SHP77 treated with DMSO at 0.1 percent for 48 hours (cell line): ENCODE results near the gene FANCD2.
"Not testable (repeated sequence)": the region's sequence is repeated elsewhere in the genome, so short reads cannot be mapped to it uniquely, and the experiment has no call there.

Experiments used
- DNase-seq: peaks from one replicate; lab custom pipeline; 2025; lab: John Stamatoyannopoulos, UW

The FANCD2 gene

DNA sequence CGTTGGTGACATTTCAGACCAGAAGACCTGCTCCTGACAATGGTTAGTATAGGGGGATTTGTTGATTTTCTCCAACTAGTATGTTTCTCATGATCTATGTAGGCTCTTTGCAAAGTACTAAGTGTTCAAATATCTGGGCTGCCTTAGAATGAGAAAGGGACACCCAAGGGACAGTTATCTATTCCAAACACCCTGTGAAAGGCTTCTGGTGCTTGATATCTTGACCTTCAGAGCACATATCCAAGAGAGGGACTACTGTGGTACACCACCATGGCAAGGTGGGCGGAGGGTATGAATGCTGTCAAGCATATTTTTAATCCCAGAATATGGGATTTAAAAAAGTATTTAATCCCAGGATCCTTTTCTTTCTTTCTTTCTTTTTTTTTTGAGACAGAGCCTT lies 80.7 kb downstream of the FANCD2 start:
- DNase-seq: no peak

DNA sequence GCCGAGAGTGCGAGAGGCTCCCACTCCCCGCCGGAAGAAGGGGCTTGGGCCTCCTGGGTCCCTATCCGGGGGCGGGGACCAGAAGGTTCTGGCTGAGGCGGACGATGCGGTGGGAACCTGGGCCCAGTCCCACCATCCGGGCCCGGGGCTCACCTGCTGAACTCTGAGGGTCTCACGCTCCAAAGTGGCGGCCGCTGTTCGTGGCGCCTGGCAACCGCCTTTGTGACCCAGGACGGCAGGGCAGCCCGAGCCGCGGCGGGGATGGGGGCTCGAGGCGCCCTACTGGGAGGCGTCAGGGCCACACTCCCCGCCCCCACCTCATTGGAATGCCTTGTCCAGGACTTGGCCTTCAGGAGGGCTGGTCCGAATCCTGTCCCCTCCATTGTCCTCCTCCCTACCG lies 81.9 kb downstream of the FANCD2 start, which contains the start of gene FANCD2OS:
Gene FANCD2OS (minus strand): TSS at position 165 of the 400 bp plus-strand sequence. CDS start 3,481 bp downstream, outside the sequence.
- no peak for DNase-seq

DNA sequence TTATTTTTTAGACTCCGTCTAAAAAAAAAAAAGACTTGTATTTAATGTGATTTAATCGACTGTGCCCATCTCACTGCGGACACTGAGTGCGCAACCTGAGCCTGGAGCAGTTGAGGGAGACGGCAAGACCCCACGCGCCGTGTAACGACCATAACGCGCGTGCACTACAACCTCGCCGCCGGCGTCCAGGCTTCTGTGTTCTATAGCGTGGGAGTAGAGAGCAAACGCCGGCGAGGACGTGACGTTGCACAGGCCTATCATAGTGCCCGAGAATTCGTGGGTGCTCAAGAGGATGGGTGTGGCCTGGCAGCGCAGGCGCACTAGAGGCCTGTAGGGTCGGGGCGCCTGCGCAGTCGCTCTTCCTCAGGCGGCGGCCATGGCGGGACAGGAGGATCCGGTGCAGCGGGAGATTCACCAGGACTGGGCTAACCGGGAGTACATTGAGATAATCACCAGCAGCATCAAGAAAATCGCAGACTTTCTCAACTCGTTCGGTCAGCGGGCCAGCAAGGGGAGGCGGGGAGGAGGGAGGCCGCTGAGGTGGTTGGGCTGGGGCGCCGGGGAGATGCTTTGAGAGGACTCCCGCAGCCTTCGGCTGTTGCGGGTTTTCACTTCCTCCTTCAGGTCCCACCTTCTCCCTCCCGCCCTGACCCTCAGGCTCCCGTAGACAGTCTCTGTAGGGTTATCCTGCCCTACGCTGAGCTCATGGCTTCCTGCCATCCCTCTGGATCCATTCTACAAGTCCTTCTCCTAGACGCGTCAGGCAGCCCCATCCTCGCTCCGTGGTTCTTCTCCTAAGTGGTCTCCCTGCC lies 89.3 kb downstream of the FANCD2 start, which contains the start of gene BRK1:
Gene BRK1 (plus strand): TSS at position 350 of the 812 bp plus-strand sequence. CDS start 27 bp downstream, at position 377.
- DNase-seq: peak; percentile 95

DNA sequence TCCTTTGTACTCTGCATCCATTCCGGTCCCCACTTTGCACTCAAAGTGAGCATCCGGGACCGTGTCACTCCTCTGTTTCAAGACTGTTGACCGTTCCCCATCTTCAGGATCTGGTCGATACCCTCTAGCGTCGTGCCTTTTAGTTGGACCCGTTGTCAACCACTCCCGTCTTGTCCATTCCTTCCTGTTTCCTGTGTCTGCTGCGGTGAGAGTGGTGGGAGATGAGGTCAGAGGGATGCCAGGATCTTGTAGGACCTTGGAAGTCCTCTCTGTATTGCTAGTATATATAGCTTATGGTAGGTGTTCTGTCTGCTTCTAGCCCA lies 89.9 kb downstream of the FANCD2 start:
- peak; percentile 7 for DNase-seq

DNA sequence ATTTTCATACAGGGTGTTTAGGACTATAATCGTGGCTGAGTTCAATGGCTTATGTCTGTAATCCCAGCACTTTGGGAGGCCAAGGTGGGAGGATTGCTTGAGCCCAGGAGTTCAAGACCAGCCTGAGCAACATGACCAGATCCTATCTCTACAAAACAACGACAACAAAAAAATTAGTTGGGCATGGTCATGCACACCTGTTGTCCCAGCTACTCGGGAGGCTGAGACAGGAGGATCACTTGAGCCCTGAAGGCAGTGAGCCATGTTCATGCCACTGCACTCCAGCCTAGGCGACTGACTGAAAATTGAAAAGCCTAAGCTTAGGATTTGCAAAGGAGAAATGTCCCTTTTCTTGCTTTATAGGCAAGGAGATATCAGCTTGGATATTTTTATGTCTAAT lies 90.7 kb downstream of the FANCD2 start:
- DNase-seq: no peak

DNA sequence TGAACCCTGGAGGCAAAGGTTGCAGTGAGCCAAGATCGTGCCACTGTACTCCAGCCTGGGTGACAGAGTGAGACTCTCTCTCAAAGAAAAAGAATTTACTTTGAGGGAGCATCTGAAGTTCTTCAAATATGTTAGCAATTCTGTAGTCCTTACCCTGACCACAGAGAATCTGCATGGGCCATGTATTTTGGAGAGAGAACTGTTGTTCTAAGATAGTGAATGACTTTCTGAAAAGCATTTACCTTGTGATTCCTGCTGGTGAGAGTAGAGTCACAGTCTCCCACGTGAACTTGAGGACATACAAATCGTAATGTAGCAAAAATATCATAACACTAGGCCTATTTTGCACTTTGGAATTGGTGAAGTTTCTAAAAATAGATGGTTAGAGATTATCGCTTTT lies 93.1 kb downstream of the FANCD2 start:
- no peak for DNase-seq

DNA sequence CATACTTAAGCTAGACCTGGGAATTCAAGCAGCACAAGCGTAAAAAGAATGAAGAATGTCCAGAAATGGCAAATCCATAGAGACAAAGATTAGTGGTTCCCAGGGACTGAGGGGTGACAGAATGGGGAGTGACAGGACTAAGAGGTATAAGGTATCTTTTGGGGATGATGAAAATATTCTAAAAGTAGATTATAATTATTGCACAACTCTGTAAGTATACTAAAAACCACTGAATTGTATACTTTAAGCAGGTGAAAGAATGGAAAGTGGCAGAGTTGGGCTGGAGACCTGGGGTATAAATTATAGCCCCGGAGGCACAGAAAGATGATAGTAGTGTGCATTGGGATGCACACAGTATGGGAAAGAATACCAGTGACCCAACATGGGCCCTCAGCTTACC lies 94.8 kb downstream of the FANCD2 start:
- no peak for DNase-seq

DNA sequence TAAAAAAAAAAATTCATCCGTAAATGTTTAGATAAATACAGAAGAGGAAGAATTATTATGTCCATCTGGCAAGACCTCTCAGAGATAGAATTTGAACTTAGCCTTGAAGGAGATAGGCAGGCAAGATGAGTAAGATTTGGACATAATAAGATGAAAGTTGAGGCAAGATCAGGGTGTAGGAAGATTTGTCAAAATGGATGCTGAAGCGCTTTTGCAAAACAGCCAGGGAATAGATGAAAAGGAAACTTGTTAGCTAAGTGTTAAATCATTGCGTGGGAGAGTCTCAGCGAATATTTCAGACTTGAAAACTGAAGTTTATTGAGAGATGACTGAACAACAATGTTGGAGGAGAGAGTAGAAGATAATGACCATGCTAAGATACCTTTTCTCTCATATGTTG lies 96.5 kb downstream of the FANCD2 start:
- DNase-seq: no peak

DNA sequence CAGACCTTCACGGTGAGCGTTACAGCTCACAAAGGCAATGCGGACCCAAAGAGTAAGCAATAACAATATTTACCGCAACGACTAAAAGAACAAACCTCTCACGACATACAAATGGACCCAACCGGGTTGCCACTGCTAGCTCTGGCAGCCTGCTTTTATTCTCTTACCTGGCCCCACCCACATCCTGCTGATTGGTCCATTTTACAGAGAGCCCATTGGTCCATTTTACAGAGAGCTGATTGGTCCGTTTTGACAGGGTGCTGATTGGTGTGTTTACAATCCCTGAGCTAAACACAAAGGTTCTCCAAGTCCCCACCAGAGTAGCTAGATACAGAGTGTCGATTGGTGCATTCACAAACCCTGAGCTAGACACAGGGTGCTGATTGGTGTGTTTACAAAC lies 109.6 kb downstream of the FANCD2 start:
- DNase-seq: not testable (repeated sequence)

DNA sequence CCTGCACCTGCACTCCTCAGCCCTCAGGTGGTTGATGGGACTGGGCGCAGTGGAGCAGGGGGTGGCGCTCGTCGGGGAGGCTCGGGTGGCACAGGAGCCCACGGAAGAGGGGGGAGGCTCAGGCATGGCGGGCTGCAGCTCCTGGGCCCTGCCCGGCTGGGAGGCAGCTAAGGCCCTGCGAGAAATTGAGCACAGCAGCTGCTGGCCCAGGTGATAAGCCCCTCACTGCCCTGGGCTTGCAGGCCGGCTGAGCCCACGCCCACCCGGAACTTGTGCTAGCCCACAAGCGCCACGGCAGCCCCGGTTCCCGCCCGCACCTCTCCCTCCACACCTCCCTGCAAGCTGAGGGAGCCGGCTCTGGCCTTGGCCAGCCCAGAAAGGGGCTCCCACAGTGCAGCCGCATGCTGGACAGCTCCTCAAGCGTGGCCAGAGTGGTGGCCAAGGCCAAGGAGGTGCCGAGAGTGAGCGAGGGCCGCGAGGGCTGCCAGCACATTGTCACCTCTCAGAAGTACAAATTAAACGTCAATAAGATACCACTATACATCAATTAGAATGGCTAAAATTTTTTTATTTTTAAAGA lies 110.3 kb downstream of the FANCD2 start:
- DNase-seq: no peak

DNA sequence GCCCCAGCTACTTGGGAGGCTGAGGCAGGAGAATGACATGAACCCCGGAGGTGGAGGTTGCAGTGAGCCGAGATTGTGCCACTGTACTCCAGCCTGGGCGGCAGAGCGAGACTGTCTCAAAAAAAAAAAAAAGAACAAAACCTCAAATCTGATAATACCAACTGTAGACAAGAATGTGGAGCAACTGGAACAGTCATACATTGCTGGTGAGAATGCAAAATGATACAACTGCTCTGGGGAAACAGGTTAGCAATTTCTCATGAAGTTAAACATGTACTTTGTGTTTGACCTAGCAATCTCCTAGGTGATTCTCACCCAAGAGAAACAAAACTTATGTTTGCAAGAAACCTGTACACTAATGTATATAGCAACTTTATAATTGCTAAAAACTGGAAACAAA lies 110.9 kb downstream of the FANCD2 start:
- no peak for DNase-seq

DNA sequence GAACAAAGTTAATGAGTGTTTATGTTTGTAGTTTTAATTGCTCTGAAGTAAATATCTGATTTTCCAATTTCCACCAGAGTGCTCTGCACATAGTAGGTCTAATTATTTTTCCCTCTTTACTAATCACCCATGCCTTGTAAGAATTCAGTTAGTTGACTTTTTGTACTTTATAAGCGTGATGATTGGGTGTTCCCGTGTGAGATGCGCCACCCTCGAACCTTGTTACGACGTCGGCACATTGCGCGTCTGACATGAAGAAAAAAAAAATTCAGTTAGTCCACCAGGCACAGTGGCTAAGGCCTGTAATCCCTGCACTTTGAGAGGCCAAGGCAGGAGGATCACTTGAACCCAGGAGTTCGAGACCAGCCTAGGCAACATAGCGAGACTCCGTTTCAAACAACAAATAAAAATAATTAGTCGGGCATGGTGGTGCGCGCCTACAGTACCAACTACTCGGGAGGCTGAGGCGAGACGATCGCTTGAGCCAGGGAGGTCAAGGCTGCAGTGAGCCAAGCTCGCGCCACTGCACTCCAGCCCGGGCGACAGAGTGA lies 114.8 kb downstream of the FANCD2 start:
- DNase-seq: no peak

DNA sequence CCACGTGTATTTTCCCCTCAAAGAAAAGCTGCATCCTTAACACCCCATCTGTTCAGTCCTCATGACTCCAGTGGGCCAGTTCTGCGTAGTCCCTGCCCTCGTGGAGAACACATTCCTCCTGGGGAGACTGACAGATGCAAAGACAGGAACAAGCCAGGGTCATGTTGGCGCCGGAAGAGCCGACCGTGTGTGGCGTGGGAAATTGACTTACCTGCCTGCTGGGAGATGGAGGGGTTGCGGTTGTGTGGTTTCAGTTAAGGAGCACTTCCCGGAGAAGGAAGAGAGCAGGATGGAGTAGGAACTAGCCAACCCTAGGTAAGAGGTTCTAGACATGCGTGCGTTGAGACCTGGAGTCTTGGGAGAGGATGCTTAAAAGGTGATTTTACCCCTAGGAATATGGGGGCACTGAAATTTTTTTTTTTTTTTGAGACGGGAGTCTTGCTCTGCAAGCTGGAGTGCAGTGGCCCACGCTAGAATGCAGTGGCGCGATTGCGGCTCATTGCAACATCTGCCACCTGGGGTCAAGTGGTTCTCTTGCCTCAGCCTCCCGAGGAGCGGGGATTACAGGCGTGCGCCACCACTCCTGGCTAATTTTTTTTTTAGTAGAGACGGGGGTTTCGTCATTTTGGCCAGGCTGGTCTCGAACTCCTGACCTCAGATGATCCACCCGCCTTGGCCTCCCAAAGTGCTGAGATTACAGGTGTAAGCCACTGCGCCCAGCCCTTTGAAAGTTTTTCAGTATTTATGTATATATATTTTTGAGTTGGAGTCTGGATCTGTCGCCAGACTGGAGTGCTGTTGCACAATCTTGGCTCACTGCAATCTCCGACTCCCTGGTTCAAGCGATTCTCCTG lies 116.7 kb downstream of the FANCD2 start:
- DNase-seq: no peak

DNA sequence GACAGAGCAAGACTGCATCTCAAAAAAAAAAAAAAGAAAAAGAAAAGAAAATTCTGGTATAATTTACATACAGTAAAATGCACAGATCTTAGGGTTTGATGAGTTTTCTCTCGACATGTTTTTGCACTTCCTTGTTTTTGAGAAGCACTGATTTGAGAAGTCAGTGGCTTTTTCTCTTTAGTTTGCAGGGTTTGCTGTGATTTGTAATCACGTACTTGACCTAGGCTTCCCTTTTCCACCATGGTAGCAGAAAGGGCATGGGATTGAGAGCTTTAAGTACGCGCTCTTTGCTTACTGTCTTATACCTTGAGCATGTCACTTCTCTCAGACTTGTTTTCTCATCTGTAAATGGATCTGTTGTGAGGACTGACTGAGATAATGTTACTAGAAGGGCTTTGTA lies 119.4 kb downstream of the FANCD2 start:
- no peak for DNase-seq

DNA sequence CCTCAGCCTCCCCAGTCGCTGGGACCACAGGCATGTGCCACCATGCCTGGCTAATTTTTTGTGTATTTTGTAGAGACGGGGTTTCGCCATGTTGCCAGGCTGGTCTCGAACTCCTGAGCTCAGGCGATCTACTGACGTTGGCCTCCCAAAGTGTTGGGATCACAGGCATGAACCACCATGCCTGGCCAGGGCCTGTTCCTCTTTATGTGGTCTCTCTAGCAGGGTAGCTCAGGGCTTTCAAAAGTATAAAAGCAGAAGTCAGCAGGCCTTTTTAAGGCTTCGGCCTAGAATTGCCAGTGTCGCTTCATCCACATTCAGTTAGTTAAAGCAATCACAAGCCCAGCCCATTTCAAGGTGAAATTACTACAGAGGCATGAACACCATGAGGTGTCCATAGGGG lies 123.0 kb downstream of the FANCD2 start:
- no peak for DNase-seq

DNA sequence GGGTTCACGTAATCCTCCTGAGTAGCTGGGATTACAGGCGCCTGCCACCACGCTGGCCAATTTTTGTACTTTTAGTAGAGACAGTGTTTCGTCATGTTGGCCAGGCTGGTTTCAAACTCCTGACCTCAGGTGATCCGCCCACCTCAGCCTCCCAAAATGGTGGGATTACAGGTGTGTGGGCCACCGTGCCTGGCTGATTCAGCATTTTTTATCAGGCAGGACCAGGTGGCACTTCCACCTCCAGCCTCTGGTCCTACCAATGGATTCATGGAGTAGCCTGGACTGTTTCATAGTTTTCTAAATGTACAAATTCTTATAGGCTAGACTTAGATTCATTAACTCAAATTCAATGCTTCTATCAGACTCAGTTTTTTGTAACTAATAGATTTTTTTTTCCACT lies 124.8 kb downstream of the FANCD2 start:
- DNase-seq: no peak
